ENCODE results near the gene NOSTRIN.
"Not testable (repeated sequence)": the region's sequence is repeated elsewhere in the genome, so short reads cannot be mapped to it uniquely, and the experiment has no call there.

Gene NOSTRIN

GRCh38 chr2:168801961-168802858 lies at the start of gene NOSTRIN:
Gene NOSTRIN, plus strand, starts transcription at chr2:168802637. Its CDS starts 10 bp downstream, at chr2:168802647.
- no peak for DNase-seq

GRCh38 chr2:168753765-168754329 lies 48.6 kb upstream of the NOSTRIN start:
- DNase-seq: no peak

- DNase-seq: no peak
These were observed 45.2 kb upstream of the NOSTRIN start for GRCh38 chr2:168757223-168757622.

GRCh38 chr2:168758970-168759820 lies 43.2 kb upstream of the NOSTRIN start:
- DNase-seq: peak in 2 of 58 donors; percentile 3 to 31

DNA sequence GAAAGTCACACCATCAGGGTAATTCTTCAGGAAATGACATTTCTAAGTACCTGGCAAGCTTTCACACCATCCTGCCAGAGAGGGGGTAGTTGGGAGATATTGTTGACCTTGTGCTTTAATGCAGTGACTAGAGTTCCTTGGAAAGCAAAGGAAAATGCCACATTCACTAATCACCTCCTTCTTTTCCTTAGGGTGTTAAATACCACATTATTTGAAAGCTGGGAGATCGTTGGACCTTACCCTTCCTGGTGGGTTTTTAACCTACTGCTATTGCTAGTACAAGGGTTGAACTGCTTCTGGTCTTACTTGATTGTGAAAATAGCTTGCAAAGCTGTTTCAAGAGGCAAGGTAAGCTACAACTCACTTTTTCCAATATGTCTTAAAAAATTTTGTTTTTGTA lies 37.0 kb upstream of the NOSTRIN start:
- no peak for DNase-seq

DNA sequence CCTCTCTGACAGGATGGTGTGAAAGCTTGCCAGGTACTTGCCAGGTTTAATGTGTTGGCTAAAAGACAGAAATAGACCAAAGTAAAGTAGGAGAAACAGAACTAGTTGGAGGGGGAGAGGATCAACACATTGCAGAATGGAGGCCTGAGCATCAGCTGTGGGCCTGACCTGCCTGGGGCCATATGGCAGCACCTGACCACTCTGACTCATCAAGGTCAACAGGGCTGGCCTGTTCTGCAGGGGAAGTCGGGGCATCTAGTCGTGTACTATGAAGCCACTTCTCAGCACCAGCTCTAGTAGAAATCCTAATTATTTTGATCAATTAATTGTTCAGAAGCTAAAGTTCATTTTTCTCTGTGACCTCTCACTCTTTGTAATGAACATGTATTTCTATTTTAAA lies 35.8 kb upstream of the NOSTRIN start:
- DNase-seq: no peak

GRCh38 chr2:168767258-168767657 lies 35.2 kb upstream of the NOSTRIN start:
- DNase-seq: no peak

DNA sequence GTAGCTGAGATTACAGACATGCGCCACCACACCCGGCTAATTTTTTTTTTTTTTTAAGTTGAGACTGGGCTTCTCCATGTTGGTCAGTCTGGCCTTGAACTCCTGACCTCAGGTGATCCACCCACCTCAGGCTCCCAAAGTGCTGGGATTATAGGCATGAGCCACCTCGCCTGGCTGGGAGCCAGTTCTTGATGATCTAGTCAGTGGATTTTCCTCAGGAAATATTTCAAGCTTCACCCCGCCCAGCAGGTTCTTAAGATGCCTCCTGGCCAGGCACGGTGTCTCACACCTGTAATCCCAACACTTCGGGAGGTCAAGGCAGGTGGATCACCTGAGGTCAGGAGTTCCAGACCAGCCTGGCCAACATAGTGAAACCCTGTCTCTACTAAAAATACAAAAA lies 34.1 kb upstream of the NOSTRIN start:
- not testable (repeated sequence) for DNase-seq

GRCh38 chr2:168770796-168771195 lies 31.6 kb upstream of the NOSTRIN start:
- no peak for DNase-seq

DNA sequence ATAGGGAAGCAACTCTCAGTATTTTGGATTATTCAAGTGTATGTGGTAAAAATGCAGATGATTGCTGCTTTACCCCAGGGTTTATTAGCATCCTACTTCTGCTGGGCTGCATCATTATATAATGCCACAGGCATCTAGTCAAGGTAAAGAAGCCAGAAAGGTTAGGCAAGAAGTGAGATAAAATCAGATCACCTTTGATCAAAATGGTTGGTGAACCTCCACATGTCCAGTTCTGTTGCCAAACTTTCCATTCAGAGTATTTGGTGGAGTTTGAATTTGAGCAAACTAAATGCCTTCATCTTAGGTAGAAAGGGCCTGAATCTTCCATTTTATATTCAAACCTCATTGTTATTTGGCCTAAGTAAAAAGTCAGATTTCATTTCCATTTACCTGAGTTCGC lies 29.7 kb upstream of the NOSTRIN start:
- no peak for DNase-seq

DNA sequence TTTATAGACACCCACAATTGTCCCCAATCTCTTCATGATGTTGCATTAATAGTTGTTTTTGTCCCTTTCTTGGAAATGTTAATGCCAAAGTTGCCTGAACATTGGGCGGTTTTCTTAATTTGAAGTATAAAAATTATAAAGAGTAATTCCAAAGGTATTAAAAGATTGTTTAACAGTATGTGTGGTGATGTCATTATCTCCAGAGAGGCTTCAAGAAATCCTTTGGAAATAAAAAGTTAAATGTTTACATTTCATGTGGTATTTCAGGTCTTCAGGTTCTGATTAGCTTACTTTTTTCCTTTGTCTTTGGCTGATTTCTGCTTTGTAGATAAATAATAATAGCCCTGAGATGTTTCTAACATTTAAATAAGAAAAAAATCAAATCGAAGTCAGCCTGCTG lies 29.3 kb upstream of the NOSTRIN start:
- no peak for DNase-seq

DNA sequence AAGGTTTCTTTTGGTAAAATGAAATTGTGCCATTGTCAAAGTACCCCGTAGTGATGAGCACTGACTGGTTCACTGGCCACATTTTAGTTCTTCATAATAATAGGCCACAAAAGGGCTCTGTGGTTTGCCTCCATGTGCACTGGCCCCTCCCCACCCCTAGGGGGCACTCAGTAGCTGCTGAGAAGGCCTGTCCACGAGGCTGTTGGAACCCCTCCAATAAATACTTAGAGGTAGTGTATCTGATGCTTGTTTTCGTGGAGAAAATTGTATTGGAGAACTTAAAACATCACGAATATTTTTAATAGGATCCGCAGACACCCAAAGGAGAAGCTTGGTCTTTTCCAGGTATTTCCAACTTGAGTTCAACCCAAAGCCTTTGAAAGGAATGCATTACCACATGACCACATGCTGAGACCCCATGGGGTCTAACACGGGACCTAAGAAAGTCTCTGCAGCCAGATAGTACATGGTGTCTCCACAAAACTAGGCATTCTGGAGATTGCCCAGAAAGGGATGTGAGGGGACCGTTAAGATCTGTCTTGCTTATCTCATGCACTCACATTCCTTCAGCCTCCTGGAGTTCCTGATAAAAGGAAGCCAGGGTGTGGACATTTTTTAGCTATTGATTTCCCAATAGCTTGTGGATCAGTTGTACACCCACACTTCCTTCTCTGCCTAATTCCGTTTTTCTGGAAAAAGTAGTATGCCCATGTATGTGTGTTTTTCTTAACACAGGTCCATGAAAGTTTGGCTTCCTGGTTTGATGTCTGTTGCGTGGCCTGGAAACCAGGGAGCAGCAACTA lies 28.5 kb upstream of the NOSTRIN start:
- peak in 11 of 58 donors; percentile 1 to 30 (median 7) for DNase-seq

DNA sequence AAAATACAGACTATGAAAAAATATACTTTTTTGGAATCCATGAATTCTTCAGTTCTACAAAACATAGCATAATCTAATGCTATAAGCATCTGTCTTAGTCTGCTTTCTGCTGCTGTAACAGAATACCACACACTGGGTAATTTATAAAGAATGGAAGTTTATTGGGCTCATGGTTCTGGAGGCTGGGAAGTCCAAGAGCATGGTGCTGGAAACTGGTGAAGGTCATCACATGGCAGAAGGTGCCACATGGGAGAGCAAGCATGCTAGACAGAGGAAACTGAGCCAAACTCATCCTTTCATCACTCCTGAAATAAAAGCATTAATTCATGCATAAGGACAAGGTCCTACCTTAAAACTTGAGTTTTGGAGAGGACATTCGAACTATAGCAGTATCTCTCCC lies 26.6 kb upstream of the NOSTRIN start:
- DNase-seq: no peak

GRCh38 chr2:168780669-168781071 lies 21.8 kb upstream of the NOSTRIN start:
- DNase-seq: no peak

- DNase-seq: no peak
These were observed 21.1 kb upstream of the NOSTRIN start for GRCh38 chr2:168781191-168781817.

DNA sequence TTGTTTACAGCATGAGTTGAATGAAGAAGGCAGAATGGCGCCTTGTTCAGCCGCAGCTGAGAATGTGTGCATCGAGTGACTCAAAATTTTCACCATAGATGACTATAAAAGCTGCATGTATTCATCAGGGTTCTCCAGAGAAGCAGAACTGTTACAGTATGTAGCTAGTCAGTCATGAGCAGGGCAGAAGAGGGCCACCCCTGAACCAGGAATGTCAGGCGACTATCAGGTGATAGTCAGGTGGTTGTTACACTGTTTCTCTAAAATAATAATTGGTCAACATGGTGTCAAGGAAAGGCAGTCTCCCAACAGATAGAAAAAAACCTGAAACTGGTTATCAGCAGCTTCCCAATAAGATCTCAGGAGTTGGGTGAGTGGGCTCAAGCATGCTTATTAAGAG lies 20.2 kb upstream of the NOSTRIN start:
- no peak for DNase-seq

GRCh38 chr2:168784993-168785392 lies 17.4 kb upstream of the NOSTRIN start:
- DNase-seq: no peak

- no peak for DNase-seq
These were observed 15.2 kb upstream of the NOSTRIN start for GRCh38 chr2:168787098-168787781.

GRCh38 chr2:168787782-168788376 lies 14.6 kb upstream of the NOSTRIN start:
- no peak for DNase-seq

DNA sequence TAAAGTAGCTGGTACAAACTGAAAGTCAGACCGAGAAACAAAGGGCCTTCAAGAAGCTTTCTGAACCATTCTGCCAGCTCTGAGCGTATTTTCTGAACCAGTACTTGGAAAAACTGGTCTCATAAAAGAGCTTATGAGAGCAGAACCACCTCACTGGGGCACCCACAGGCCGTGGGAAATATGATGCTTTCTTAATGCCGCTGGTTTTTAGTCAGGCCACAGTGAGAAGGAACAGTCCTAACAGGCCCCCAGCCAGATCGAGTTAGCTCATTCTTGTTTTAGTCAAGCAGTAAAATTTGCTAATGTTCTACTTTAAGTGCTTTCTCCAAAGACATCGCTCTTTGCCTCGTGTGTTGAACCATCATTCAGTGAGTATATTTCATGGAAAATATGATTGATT lies 12.7 kb upstream of the NOSTRIN start:
- no peak for DNase-seq

All from anterior cingulate cortex (tissue), 58 donors.